Measurements from ENCODE around the gene STXBP5. TPM values are rescaled to one million over a fixed set of nuclear protein-coding genes. Genes with fewer than 3 reads are reported as not detected.

STXBP5 gene
- total and polyA plus RNA-seq, 9 of the 15 experiments (the other 6 are each of a cell fraction or from before 2014, with no cell fraction given): 23.3 to 172 (median 71.5) TPM

DNA sequence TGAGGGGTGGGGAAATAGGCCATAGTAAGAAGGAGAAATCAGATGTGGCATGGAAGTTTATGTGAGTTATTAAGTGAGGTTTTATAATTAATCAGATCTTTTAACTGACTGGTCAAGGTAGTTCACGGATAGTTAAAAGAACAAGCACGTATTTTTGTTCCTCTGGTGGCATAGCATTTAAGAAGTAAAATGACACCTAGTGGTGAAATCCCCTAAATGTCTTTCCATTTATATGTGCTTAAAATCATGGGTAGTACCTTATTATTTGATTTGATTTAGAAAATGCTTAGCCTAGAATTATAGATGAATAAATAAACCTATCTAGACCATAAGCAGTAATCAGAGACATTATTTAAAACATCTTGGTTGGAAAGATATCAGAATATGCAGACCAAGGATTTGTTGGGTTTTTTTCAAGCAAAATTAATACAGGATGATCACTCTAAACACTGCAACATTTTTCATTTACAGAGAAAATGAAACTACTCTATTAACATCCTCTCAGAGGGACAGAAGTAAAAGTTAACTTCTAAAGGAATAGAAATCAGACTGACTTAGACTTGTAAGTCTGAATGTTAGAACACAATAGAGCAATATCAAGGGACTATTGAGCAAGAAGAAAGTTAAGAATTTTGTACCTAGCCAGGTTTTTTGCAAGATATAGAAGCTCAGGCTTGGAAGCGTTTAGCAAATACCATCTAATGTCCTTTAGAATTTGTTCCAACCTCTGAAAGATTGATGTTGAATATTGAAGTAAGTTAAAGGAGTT, 81.1 kb downstream of the STXBP5 start (continued):
- TF ChIP-seq ZNF592 (IDR thresholded peaks at IDR 0.05): peak; percentile 41; the same call in 1 of the 2 replicates
- peak in 1 of 2 experiments; percentile 34; a peak in 1 of 4 replicates for TF ChIP-seq KDM4B (IDR thresholded peaks at IDR 0.05; ENCODE audit: borderline replicate concordance in 2 of 2, low read depth in 1 of 2)
- TF ChIP-seq PURB (CRISPR knock-in tag; IDR thresholded peaks at IDR 0.05; ENCODE audit: low read depth): no peak
- TF ChIP-seq ZZZ3 (IDR thresholded peaks at IDR 0.05): peak; percentile 57; the same call in 1 of the 2 replicates
- no peak for TF ChIP-seq CCNT2 (IDR thresholded peaks at IDR 0.05; ENCODE audit: borderline replicate concordance, extremely low read depth, insufficient read length, low read depth, low read length)

Data from K562 (cell line).